Psoas muscle (tissue), 8 donors: ENCODE results near the gene CEP70. TPM values are rescaled to one million over a fixed set of nuclear protein-coding genes. Genes with fewer than 3 reads are reported as not detected.

Source experiments
- ATAC-seq, 4 donors: fragments of 200-7000 bp; cut with Tn5 transposase; one replicate each; pipeline ENCODE4 v1.9.1; 2020; ENCODE audit warnings: moderate library complexity in 3 of 4, mild to moderate bottlenecking in 2 of 4
- DNase-seq, 2 donors: peaks; one replicate each; pipeline ENCODE4 v3.0.0-alpha.2; 2020
- H3K27ac ChIP-seq: fragments of 200-600 bp; one replicate; pipeline ENCODE4 v1.8.0; 2022
- H3K27me3 ChIP-seq, 3 donors: fragments of 200-600 bp in 1 of 3; one replicate each; pipeline versions ENCODE4 v1.6.1 to v1.8.0; 2013 to 2022; ENCODE audit warnings: low read length in 2 of 3, mild to moderate bottlenecking in 2 of 3, moderate library complexity in 1 of 3; ENCODE audit not compliant: insufficient read depth in 3 of 3
- H3K36me3 ChIP-seq, 2 donors: fragments of 200-600 bp in 1 of 2; one replicate each; pipeline versions ENCODE4 v1.6.1 to v1.8.0; 2013 to 2022; ENCODE audit warnings: low read depth in 1 of 2, mild to moderate bottlenecking in 1 of 2, moderate library complexity in 1 of 2; ENCODE audit not compliant: insufficient read depth in 1 of 2
- H3K4me1 ChIP-seq: fragments of 200-600 bp; one replicate; pipeline ENCODE4 v1.8.0; 2022
- H3K4me3 ChIP-seq: fragments of 200-600 bp; one replicate; pipeline ENCODE4 v1.8.0; 2022; ENCODE audit warnings: mild to moderate bottlenecking
- H3K9me3 ChIP-seq: fragments of 200-600 bp; one replicate; pipeline ENCODE4 v1.8.0; 2022
- WGBS, 3 donors: extraction: QIAGEN DNeasy Blood & Tissue Kit; methylation state at CpG; one replicate each; pipeline versions ENCODE4 v1.1.6 to v1.1.7; 2013; 5-methylcytosine and 5-hydroxymethylcytosine counted together
- intact Hi-C, 2 donors: fragments of 100-400 bp; cut with DNase I; formaldehyde crosslinking; loops; one replicate each; pipeline versions ENCODE4 v1.11.0 to v1.14.2; 2022
- polyA plus RNA-seq, 3 donors: library from polyadenylated mRNA; stranded (reverse); fragments of 200-250 nt; gene quantifications; one replicate each; pipeline ENCODE4 v1.2.3, GENCODE V29; 2013
- total RNA-seq, 4 donors: library from RNA; stranded (reverse); fragmentation: NEBNext Ultra II Directional in 2 of 4; extraction: Animal tissue kit (Norgen Biotek cat#: 25700) in 2 of 4; gene quantifications; one replicate each; pipeline versions ENCODE4 v1.2.1 to v1.2.4, GENCODE V29; 2021 to 2023
- TF ChIP-seq, protein P1 (sequence below): fragments of 200-600 bp; IDR thresholded peaks from one replicate; pipeline ENCODE4 v1.8.0; 2022; ENCODE audit warnings: antibody characterized with exemption
- donor health status: healthy with polysubstance abuse.
- donor health status: DM: no; HTN: no; CAD: no; lungs with moderate emphysema.
- donor health status: Bipolar disorder and iron deficiency.
- donor health status: healthy.
- donor health status: DM: yes; HTN: yes; CAD: no.
- donor health status: DM: no; HTN: no; CAD: no.
- donor health status: DM: no; HTN: no; CAD: no.
- donor health status: DM: yes; HTN: yes; CAD: no.

CEP70 gene
- total and polyA plus RNA-seq, 7 donors = 4.1 to 30.4 (median 21.4) TPM

DNA sequence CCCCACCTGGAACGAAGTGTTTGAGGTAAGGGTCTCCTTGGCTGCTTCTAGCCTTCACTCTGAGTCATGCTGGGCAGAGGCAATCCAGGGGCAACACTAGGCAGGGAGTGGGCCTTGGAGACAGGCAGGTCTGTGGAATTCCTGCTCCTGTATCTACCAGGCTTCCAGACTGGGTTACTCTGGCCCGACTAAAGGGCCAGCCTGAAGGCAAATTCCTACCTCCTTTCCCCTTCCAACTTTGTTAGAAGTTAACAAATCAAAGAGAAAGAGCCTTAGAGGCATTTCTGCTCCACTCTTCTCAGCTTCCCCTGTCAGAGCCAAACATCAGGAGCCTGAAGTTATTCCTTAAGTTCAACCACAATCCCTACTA, 129.6 kb downstream of the CEP70 start:
- Histone ChIP-seq H3K4me1 (peaks cover 14% of the 10 kb centered on the region), H3K36me3 (no peaks in the 10 kb centered on the region), H3K27ac (no peak overlapping the region), H3K27me3 (no peaks in the 10 kb centered on the region), H3K4me3 (no peak overlapping the region), H3K9me3 (no peaks in the 10 kb centered on the region)
- DNase-seq = no peak
- ATAC-seq = no peak
- 46 to 76% (median 70%) methylated on average over 2 of the region's 2 CpGs for WGBS, 3 donors
- TF ChIP-seq, protein P1, sequence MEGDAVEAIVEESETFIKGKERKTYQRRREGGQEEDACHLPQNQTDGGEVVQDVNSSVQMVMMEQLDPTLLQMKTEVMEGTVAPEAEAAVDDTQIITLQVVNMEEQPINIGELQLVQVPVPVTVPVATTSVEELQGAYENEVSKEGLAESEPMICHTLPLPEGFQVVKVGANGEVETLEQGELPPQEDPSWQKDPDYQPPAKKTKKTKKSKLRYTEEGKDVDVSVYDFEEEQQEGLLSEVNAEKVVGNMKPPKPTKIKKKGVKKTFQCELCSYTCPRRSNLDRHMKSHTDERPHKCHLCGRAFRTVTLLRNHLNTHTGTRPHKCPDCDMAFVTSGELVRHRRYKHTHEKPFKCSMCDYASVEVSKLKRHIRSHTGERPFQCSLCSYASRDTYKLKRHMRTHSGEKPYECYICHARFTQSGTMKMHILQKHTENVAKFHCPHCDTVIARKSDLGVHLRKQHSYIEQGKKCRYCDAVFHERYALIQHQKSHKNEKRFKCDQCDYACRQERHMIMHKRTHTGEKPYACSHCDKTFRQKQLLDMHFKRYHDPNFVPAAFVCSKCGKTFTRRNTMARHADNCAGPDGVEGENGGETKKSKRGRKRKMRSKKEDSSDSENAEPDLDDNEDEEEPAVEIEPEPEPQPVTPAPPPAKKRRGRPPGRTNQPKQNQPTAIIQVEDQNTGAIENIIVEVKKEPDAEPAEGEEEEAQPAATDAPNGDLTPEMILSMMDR = no peak
- intact Hi-C loops = no loop called here

DNA sequence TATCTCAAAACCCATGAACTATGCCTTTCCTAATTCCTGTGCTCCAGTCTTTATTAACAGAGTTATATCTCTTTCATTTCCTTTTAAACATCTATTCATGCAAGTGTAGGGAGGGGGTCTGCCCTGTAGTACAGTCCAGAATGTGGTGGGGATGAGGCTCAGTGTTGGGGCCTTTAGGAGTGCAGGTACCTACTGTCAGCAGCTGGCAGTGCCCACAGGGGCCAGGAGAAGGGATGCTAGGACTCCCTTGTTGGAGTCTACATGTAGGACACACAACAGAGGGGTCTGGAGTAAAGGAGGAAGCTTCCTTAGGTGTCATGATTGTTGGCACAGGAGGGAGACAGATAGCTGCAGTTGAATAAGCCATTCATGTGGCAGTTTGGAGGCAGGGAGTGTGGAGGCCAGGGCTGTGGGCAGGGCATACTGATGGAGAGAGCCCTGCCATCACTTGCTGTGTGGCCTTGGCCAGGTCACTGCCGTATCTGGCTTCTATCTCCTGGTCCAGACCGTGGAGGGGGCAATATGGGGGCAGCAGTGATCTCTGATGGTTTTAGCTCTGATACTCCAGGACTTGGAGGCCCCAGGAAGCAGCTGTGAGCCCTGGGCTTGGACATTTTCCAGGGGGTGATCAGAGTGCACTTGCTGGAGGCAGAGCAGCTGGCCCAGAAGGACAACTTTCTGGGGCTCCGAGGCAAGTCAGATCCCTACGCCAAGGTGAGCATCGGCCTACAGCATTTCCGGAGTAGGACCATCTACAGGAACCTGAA, 130.2 kb downstream of the CEP70 start:
- peaks cover 10% of the 10 kb centered on the region for H3K4me1 ChIP-seq
- no peaks in the 10 kb centered on the region for H3K9me3 ChIP-seq
- H3K27ac ChIP-seq = no peak overlapping the region
- ATAC-seq = no peak
- TF ChIP-seq, protein P1 = no peak
- DNase-seq = peak in 1 of 2 donors; percentile 40
- H3K4me3 ChIP-seq = no peak overlapping the region
- intact Hi-C loops = no loop called here
- WGBS, 3 donors = 36 to 61% (median 39%) methylated on average over 6 of the region's 6 CpGs
- no peaks in the 10 kb centered on the region for H3K36me3 ChIP-seq
- H3K27me3 ChIP-seq = no peaks in the 10 kb centered on the region

DNA sequence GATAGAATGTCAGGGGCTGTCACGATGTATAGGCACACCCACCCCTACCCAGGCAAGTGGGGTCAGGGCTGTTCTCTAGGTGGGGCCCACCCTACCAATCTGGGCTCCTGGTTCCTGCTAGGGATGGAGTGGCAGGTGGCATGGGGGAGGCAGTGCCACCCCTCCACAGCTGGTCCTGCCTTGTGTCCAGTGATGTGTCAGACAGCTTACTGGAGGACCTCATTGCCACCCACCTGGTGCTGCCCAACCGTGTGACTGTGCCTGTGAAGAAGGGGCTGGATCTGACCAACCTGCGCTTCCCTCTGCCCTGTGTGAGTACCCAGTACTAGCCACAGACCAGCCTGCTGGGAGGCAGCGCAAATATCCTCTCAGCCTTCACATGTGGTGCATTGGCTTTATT, 132.2 kb downstream of the CEP70 start:
- Histone ChIP-seq H3K4me1 (no peaks in the 10 kb centered on the region), H3K27ac (no peak overlapping the region), H3K36me3 (no peaks in the 10 kb centered on the region), H3K9me3 (no peaks in the 10 kb centered on the region), H3K27me3 (no peaks in the 10 kb centered on the region), H3K4me3 (no peak overlapping the region)
- TF ChIP-seq, protein P1 = no peak
- intact Hi-C loops = no loop called here
- ATAC-seq (no peak), DNase-seq (peak in 1 of 2 donors; percentile 28)
- WGBS, 3 donors = 80 to 81% (median 80%) methylated on average over 4 of the region's 4 CpGs

DNA sequence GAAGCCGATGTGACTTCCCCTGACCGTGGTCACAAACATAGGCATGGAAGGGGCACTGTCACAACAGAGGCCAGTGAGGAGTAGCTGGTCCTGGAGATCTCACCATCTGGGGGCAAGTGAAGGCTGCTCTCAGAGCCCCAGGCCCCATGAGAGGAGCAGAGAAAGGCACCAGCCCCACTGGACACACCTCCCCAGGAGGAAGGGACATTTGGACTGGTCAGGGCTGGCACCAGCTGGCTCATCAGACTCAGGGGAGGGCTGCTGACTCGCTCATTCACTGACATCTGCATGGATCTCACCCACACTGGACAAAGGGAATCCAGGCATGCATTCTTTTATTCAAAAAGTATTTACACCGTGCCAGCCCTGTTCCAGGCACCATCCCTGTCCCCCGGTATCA, 132.8 kb downstream of the CEP70 start:
- WGBS, 3 donors = 61 to 62% (median 62%) methylated on average over 5 of the region's 5 CpGs

More for the DNA sequence above, 132.8 kb downstream of the CEP70 start:
- Histone ChIP-seq H3K4me1 (no peaks in the 10 kb centered on the region), H3K27ac (no peak overlapping the region), H3K4me3 (no peak overlapping the region), H3K27me3 (no peaks in the 10 kb centered on the region), H3K36me3 (no peaks in the 10 kb centered on the region), H3K9me3 (no peaks in the 10 kb centered on the region)
- no peak for ATAC-seq
- DNase-seq = no peak
- intact Hi-C loops = no loop called here
- TF ChIP-seq, protein P1 = no peak
